GM19467 (cell line): ENCODE measurements around the gene REN.

Source experiments
- ATAC-seq: cut with Tn5 transposase; IDR thresholded peaks from one replicate; pipeline ENCODE4 v1.9.1; 2021; ENCODE audit warnings: mild to moderate bottlenecking, moderate library complexity; ENCODE audit not compliant: unreplicated experiment

REN gene

GRCh38 chr1:204191456-204191855 is 25.3 kb upstream of the REN start:
- no peak for ATAC-seq

GRCh38 chr1:204190212-204191211 is 24.4 kb upstream of the REN start:
- no peak for ATAC-seq

GRCh38 chr1:204188959-204189639 is 23.0 kb upstream of the REN start:
- ATAC-seq = no peak

GRCh38 chr1:204186597-204186996 is 20.5 kb upstream of the REN start:
- ATAC-seq = no peak

- ATAC-seq = no peak
Observed at GRCh38 chr1:204181116-204181515, 15.0 kb upstream of the REN start.

GRCh38 chr1:204180133-204180532 is 14.0 kb upstream of the REN start:
- no peak for ATAC-seq

- no peak for ATAC-seq
Observed at GRCh38 chr1:204178487-204179281, 12.5 kb upstream of the REN start.

GRCh38 chr1:204177133-204177532 is 11.0 kb upstream of the REN start:
- ATAC-seq = no peak

GRCh38 chr1:204176049-204176448 is 9.9 kb upstream of the REN start:
- ATAC-seq = no peak

- no peak for ATAC-seq
Observed at GRCh38 chr1:204174958-204175357, 8.8 kb upstream of the REN start.

GRCh38 chr1:204172404-204173029 is 6.4 kb upstream of the REN start:
- no peak for ATAC-seq

GRCh38 chr1:204171751-204172178 is 5.6 kb upstream of the REN start:
- no peak for ATAC-seq

- ATAC-seq = no peak
Observed at GRCh38 chr1:204170494-204171155, 4.5 kb upstream of the REN start.

- ATAC-seq = no peak
Observed at GRCh38 chr1:204169858-204170257, 3.7 kb upstream of the REN start.

GRCh38 chr1:204167730-204168129 is 1.6 kb upstream of the REN start:
- ATAC-seq = no peak

- ATAC-seq = peak; percentile 58
Observed at GRCh38 chr1:204162494-204163074, 3.6 kb downstream of the REN start.

GRCh38 chr1:204161609-204162493 is 4.3 kb downstream of the REN start:
- no peak for ATAC-seq

GRCh38 chr1:204157962-204158361 is 8.2 kb downstream of the REN start:
- no peak for ATAC-seq

GRCh38 chr1:204155881-204156280 is 10.3 kb downstream of the REN start:
- no peak for ATAC-seq
